Type B pancreatic cell (in vitro differentiated cells): Measurements from ENCODE around the gene FGFR2. TPM values are rescaled to one million over a fixed set of nuclear protein-coding genes. Genes with fewer than 3 reads are reported as not detected.
"Not testable (repeated sequence)": the region's sequence is repeated elsewhere in the genome, so short reads cannot be mapped to it uniquely, and the experiment has no call there.

ENCODE experiments used
- DNase-seq: peaks from one replicate; pipeline ENCODE4 v3.0.0; 2021; ENCODE audit warnings: mixed read lengths; ENCODE audit not compliant: unreplicated experiment; ENCODE audit errors: extremely low spot score
- H3K27ac Mint-ChIP-seq: 2 replicates; pipeline ENCODE4 v1.8.0; 2021; ENCODE audit warnings: mild to moderate bottlenecking, mixed read lengths
- H3K27me3 Mint-ChIP-seq: 2 replicates; pipeline ENCODE4 v1.8.0; 2021; ENCODE audit warnings: mixed read lengths
- H3K36me3 Mint-ChIP-seq: 2 replicates; pipeline ENCODE4 v1.8.0; 2021; ENCODE audit warnings: mixed read lengths
- H3K4me1 Mint-ChIP-seq: one replicate; pipeline ENCODE4 v1.8.0; 2021; ENCODE audit warnings: mixed read lengths; ENCODE audit not compliant: unreplicated experiment
- H3K4me3 Mint-ChIP-seq: 2 replicates; pipeline ENCODE4 v1.8.0; 2021; ENCODE audit warnings: mild to moderate bottlenecking, mixed read lengths
- H3K9me3 Mint-ChIP-seq: 2 replicates; pipeline ENCODE4 v1.8.0; 2021; ENCODE audit warnings: mixed read lengths
- total RNA-seq: library from RNA; stranded (reverse); gene quantifications from 2 replicates; pipeline ENCODE4 v1.2.1, GENCODE V29; 2021; ENCODE audit warnings: low replicate concordance
- TF ChIP-seq, protein P1 (sequence below): fragments of 200-600 bp; sonication (generic); conservative IDR thresholded peaks from 2 replicates; pipeline ENCODE4 v1.5.0; 2021; ENCODE audit warnings: antibody characterized with exemption, mild to moderate bottlenecking

The FGFR2 gene
- total RNA-seq, 1 donor from 2014 or later, result 173 TPM

DNA sequence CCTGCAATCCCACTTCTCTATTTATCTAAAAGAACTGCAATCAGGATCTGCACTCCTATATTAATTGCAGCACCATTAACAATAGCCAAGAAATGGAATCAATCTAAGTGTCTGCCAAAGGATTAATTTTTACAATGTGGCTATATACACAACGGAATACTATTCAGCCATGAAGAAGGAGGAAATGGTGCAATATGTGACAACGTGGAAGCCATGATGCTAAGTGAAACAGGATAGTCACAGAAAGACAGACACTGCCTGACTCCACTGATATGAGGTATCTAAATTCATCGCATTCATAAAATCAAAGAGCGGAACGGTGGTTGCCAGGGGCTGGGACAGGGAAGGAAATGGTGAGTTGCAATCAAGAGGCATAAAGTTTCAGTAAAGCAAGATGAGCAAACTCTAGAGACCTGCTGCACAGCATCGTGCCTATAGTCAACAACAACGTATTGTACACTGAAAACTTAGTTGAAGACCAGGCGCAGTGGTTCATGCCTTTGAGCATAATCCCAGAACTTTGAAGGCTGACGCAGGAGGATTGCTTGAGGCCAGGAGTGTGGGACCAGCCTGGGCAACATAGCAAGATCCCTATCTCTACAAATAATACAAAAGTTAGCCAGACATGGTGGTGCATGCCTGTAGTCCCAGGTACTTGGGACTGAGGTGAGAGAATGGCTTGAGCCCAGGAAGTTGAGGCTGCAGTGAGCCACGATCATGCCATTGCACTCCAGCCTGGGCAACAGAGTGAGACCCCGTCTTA is 76.3 kb downstream of the FGFR2 start:
- H3K27ac Mint-ChIP-seq, result no peak overlapping the region
- H3K27me3 Mint-ChIP-seq, result no peaks in the 10 kb centered on the region
- H3K9me3 Mint-ChIP-seq, result no peaks in the 10 kb centered on the region
- DNase-seq, result no peak
- TF ChIP-seq, protein P1, sequence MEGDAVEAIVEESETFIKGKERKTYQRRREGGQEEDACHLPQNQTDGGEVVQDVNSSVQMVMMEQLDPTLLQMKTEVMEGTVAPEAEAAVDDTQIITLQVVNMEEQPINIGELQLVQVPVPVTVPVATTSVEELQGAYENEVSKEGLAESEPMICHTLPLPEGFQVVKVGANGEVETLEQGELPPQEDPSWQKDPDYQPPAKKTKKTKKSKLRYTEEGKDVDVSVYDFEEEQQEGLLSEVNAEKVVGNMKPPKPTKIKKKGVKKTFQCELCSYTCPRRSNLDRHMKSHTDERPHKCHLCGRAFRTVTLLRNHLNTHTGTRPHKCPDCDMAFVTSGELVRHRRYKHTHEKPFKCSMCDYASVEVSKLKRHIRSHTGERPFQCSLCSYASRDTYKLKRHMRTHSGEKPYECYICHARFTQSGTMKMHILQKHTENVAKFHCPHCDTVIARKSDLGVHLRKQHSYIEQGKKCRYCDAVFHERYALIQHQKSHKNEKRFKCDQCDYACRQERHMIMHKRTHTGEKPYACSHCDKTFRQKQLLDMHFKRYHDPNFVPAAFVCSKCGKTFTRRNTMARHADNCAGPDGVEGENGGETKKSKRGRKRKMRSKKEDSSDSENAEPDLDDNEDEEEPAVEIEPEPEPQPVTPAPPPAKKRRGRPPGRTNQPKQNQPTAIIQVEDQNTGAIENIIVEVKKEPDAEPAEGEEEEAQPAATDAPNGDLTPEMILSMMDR, result no peak
- H3K36me3 Mint-ChIP-seq, result peaks cover 59% of the 10 kb centered on the region
- no peak overlapping the region for H3K4me3 Mint-ChIP-seq
- peaks cover 57% of the 10 kb centered on the region for H3K4me1 Mint-ChIP-seq

DNA sequence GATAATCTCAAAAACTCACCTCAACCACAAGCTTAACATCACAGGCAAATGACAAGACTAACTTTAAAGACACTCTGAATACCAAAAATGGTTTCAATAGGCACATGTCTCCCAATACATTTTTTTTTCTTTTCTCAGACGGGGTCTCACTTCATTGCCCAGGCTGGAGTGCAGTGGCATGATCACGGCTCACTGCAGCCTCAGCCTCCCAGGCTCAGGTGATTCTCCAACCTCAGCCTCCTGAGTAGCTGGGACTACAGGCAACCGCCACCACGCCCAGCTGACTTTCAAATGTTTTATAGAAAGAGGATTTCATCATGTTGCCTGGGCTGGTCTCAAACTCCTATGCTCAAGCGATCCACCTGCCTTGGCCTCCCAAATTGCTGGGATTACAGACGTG is 77.7 kb downstream of the FGFR2 start:
- peaks cover 57% of the 10 kb centered on the region for H3K36me3 Mint-ChIP-seq
- DNase-seq, H3K27me3 Mint-ChIP-seq, H3K4me3 Mint-ChIP-seq, H3K9me3 Mint-ChIP-seq: not testable (repeated sequence)
- H3K4me1 Mint-ChIP-seq, result peaks cover 46% of the 10 kb centered on the region
- H3K27ac Mint-ChIP-seq, result peak overlapping the region; percentile 29

DNA sequence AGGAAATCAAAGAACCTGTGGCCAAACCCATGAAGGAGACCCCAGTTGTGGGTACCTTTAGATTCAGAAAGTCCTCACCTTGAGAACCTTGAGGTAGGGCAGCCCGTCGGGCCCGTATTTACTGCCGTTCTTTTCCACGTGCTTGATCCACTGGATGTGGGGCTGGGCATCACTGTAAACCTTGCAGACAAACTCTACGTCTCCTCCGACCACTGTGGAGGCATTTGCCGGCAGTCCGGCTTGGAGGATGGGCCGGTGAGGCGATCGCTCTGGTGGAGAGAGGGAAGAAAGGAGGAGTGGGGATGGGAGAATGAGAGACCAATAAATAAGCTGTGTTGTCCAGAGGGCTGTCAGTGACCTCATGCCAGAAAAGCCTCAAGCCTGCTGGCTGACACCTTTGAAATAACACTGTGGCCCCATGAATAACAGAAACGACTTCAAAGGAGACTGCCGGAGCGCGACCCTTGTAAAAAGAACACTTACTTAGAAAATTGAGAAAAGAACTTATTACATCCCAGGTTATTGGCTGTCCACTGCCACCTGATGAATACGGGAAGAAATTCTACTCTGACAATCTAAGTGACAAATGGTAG is 78.2 kb downstream of the FGFR2 start:
- H3K4me3 Mint-ChIP-seq, result no peak overlapping the region
- H3K4me1 Mint-ChIP-seq, result peaks cover 42% of the 10 kb centered on the region
- peaks cover 63% of the 10 kb centered on the region for H3K36me3 Mint-ChIP-seq
- H3K27me3 Mint-ChIP-seq, result no peaks in the 10 kb centered on the region
- peak overlapping the region; percentile 29 for H3K27ac Mint-ChIP-seq
- TF ChIP-seq, protein P1, result no peak
- DNase-seq, result no peak
- no peaks in the 10 kb centered on the region for H3K9me3 Mint-ChIP-seq

DNA sequence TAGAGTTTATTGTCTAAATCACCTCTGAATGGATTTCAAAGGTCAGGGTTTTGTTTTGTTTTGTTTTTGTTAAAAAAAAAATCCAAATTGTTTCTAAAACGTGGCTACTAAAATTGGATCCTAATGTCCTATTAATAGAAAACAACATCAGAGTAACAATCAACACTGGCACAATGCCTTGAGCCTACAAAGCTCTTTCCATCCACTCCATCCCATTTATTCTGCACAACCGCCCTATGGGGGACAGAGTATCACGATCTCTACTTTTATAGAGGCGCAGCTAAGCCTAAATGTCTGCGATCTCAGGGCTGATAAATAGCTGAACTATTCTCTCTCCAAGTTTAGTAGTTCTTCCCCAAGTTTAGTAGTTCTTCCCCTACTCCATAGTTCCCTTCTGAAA is 78.8 kb downstream of the FGFR2 start:
- H3K4me3 Mint-ChIP-seq, result no peak overlapping the region
- TF ChIP-seq, protein P1, result no peak
- peaks cover 66% of the 10 kb centered on the region for H3K36me3 Mint-ChIP-seq
- H3K9me3 Mint-ChIP-seq, result no peaks in the 10 kb centered on the region
- no peaks in the 10 kb centered on the region for H3K27me3 Mint-ChIP-seq
- H3K27ac Mint-ChIP-seq, result no peak overlapping the region
- H3K4me1 Mint-ChIP-seq, result peaks cover 40% of the 10 kb centered on the region
- DNase-seq, result no peak

DNA sequence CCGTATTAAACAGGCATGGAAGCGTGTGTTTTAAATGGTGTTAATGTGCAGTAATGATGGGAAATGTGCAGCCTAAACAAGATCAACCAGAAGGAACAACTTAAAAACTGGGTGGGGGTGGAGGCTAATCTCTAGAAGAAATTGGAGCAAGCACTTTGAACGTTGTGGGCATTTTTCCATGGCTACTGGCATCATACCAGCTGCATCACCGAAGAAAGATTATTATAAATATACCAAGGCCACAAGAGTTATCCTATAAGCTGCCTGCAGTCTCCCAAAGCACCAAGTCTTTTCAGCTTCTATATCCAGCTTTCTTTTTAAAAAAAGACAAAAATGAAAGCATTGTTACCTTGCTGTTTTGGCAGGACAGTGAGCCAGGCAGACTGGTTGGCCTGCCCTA is 79.9 kb downstream of the FGFR2 start:
- Mint-ChIP-seq H3K36me3 (peaks cover 76% of the 10 kb centered on the region), H3K4me3 (no peak overlapping the region), H3K9me3 (no peaks in the 10 kb centered on the region), H3K27me3 (no peaks in the 10 kb centered on the region), H3K27ac (no peak overlapping the region), H3K4me1 (peaks cover 38% of the 10 kb centered on the region)
- TF ChIP-seq, protein P1, result no peak
- no peak for DNase-seq

DNA sequence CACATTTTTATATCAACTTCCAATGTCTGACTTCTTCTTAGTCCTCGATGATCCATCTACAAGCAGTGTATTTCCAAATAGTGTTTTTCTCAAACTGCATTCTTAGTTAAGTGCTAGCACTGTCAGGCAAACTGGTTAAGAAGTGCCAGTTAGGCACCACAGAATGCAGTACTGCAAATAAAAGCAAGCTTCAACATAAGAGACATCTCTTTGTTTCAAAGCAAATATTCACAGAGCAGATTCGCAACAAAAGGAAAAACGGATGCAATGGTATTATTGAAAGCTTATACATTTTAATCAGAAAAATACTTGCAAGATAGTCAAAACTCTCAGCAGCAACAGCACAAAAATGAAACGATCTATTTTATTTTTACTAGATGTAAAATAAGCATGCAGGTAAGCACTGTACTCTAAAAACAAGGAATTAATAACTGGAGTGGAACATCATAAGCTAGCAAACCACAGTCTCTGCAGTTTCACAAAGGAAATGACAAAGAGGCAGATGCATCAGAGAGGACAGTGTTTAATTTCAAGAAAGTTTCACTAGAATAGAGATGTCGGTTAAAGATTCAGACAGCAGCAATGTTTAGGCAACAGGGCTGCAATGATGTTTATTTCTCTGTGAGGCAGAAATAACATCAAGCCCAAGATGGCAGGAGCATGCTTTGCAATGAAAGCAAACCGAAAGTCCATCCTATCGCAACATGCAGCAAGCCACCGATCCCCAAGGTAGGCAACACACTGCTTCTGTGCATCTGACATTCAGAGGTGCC is 82.0 kb downstream of the FGFR2 start:
- Mint-ChIP-seq H3K27me3 (no peaks in the 10 kb centered on the region), H3K27ac (no peak overlapping the region), H3K4me3 (no peak overlapping the region), H3K4me1 (peaks cover 32% of the 10 kb centered on the region), H3K9me3 (no peaks in the 10 kb centered on the region), H3K36me3 (peaks cover 71% of the 10 kb centered on the region)
- TF ChIP-seq, protein P1, result no peak
- DNase-seq, result no peak
